Fibroblast of lung (primary cell): ENCODE data around the gene SPINT2. TPM values are rescaled to one million over a fixed set of nuclear protein-coding genes. Genes with fewer than 3 reads are reported as not detected.

Experiments
- DNase-seq, 2 donors: peaks; one replicate each; pipeline versions ENCODE4 v3.0.0 to v3.0.0-alpha.2; 2010; ENCODE audit warnings: low read depth in 2 of 2
- H2AFZ ChIP-seq: 2 replicates; pipeline ENCODE4 v1.5.1; 2012; ENCODE audit warnings: low read length, control low read depth, inconsistent platforms
- H3K27ac ChIP-seq: 2 replicates; pipeline ENCODE4 v1.5.1; 2011; ENCODE audit warnings: low read length, control low read depth; ENCODE audit not compliant: insufficient read depth
- H3K27me3 ChIP-seq: 2 replicates; pipeline ENCODE4 v1.5.1; 2011; ENCODE audit warnings: mild to moderate bottlenecking, low read length; ENCODE audit not compliant: control insufficient read depth, insufficient read depth
- H3K36me3 ChIP-seq: 2 replicates; pipeline ENCODE4 v1.5.1; 2011; ENCODE audit warnings: low read length; ENCODE audit not compliant: control insufficient read depth, insufficient read depth
- H3K4me1 ChIP-seq: 2 replicates; pipeline ENCODE4 v1.5.1; 2011; ENCODE audit warnings: low read length; ENCODE audit not compliant: control insufficient read depth, insufficient read depth; ENCODE audit errors: extremely low read depth
- H3K4me2 ChIP-seq: 2 replicates; pipeline ENCODE4 v1.5.1; 2011; ENCODE audit warnings: low read length, control low read depth; ENCODE audit not compliant: insufficient read depth; ENCODE audit errors: extremely low read depth
- H3K4me3 ChIP-seq, 4 experiments: fragments of 200-600 bp in 1 of 4; sonication (generic) in 1 of 4; replicated peaks in 1 of 4; 2 replicates each; pipeline ENCODE4 v1.5.1; 2011 to 2016; ENCODE audit warnings: low read length in 4 of 4, low read depth in 3 of 4, mild to moderate bottlenecking in 3 of 4, control low read depth in 2 of 4, inconsistent platforms in 1 of 4, mixed read lengths in 1 of 4; ENCODE audit not compliant: insufficient read depth in 1 of 4; ENCODE audit errors: control extremely low read depth in 1 of 4
- H3K79me2 ChIP-seq: 2 replicates; pipeline ENCODE4 v1.5.1; 2012; ENCODE audit warnings: mild to moderate bottlenecking, low read length, inconsistent platforms; ENCODE audit not compliant: control insufficient read depth, insufficient read depth
- H3K9ac ChIP-seq: 2 replicates; pipeline ENCODE4 v1.5.1; 2011; ENCODE audit warnings: mild to moderate bottlenecking, low read length, control low read depth; ENCODE audit not compliant: insufficient read depth
- H3K9me3 ChIP-seq: 2 replicates; pipeline ENCODE4 v1.5.1; 2012; ENCODE audit warnings: low read depth, low read length; ENCODE audit not compliant: control insufficient read depth, insufficient read depth
- H4K20me1 ChIP-seq: 2 replicates; pipeline ENCODE4 v1.5.1; 2011; ENCODE audit warnings: low read length; ENCODE audit not compliant: control insufficient read depth, insufficient read depth; ENCODE audit errors: extremely low read depth
- CTCF ChIP-seq, 2 donors: IDR thresholded peaks in 1 of 2; conservative IDR thresholded peaks in 1 of 2; 1 replicate in 1 of 2; 2 replicates in 1 of 2; pipeline ENCODE4 v1.5.1; 2011 to 2012; ENCODE audit warnings: low read length in 2 of 2, control low read depth in 1 of 2, inconsistent platforms in 1 of 2, low read depth in 1 of 2, mild to moderate bottlenecking in 1 of 2
- EZH2 ChIP-seq: IDR thresholded peaks from 2 replicates; pipeline ENCODE4 v1.5.1; 2012; ENCODE audit warnings: low read length, control low read depth, mild to moderate bottlenecking; ENCODE audit errors: missing control alignments
- polyA plus RNA-seq, 2 donors: library from polyadenylated mRNA; depleted of rRNA in 1 of 2; stranded (reverse) in 1 of 2; unstranded in 1 of 2; fragments of >200 nt; gene quantifications; 2 replicates each; pipeline ENCODE4 v1.2.1, GENCODE V29; 2011 to 2012; ENCODE audit warnings: missing spikeins in 1 of 2
- total RNA-seq: library from RNA; depleted of rRNA; stranded (reverse); fragments of >200 nt; gene quantifications from 2 replicates; pipeline ENCODE4 v1.2.1, GENCODE V29; 2014

SPINT2 gene
- total and polyA plus RNA-seq, 2 donors (not counting 1 experiment from before 2014, with no cell fraction given): 4.5 to 4.6 TPM

GRCh38 chr19:38291855-38292254 lies 27.5 kb downstream of the SPINT2 start:
- Histone ChIP-seq H3K9me3 (no peaks in the 10 kb centered on the region), H2AFZ (no peak overlapping the region), H3K79me2 (no peaks in the 10 kb centered on the region), H3K4me1 (peaks cover 18% of the 10 kb centered on the region), H3K27me3 (no peaks in the 10 kb centered on the region), H3K4me2 (no peak overlapping the region), H3K4me3 (no peak overlapping the region), H4K20me1 (no peaks in the 10 kb centered on the region), H3K9ac (no peak overlapping the region), H3K36me3 (no peaks in the 10 kb centered on the region), H3K27ac (no peak overlapping the region)
- DNase-seq: no peak
- no peak for TF ChIP-seq EZH2
- peak in 1 of 2 donors; percentile 5 for TF ChIP-seq CTCF (conservative IDR thresholded peaks at IDR 0.05 in 1 of 2, IDR thresholded peaks at IDR 0.05 in 1 of 2; ENCODE audit: low read depth in 1 of 2, low read length in 2 of 2)

GRCh38 chr19:38293281-38293680 lies 28.9 kb downstream of the SPINT2 start:
- Histone ChIP-seq H2AFZ (no peak overlapping the region), H3K4me3 (no peak overlapping the region), H3K27ac (no peak overlapping the region), H3K4me2 (no peak overlapping the region), H3K9me3 (no peaks in the 10 kb centered on the region), H3K9ac (no peak overlapping the region), H3K79me2 (no peaks in the 10 kb centered on the region), H4K20me1 (no peaks in the 10 kb centered on the region), H3K36me3 (no peaks in the 10 kb centered on the region), H3K27me3 (no peaks in the 10 kb centered on the region), H3K4me1 (peaks cover 18% of the 10 kb centered on the region)
- DNase-seq: no peak
- TF ChIP-seq EZH2: no peak
- no peak for TF ChIP-seq CTCF (conservative IDR thresholded peaks at IDR 0.05 in 1 of 2, IDR thresholded peaks at IDR 0.05 in 1 of 2; ENCODE audit: low read depth in 1 of 2, low read length in 2 of 2)

- Histone ChIP-seq H3K79me2 (no peaks in the 10 kb centered on the region), H3K27me3 (no peaks in the 10 kb centered on the region), H4K20me1 (no peaks in the 10 kb centered on the region), H3K36me3 (no peaks in the 10 kb centered on the region), H3K27ac (no peak overlapping the region), H3K4me1 (peaks cover 23% of the 10 kb centered on the region), H2AFZ (no peak overlapping the region), H3K4me3 (no peak overlapping the region), H3K4me2 (no peak overlapping the region), H3K9me3 (no peaks in the 10 kb centered on the region), H3K9ac (no peak overlapping the region)
- no peak for DNase-seq
- TF ChIP-seq EZH2 (no peak), CTCF (conservative IDR thresholded peaks at IDR 0.05 in 1 of 2, IDR thresholded peaks at IDR 0.05 in 1 of 2; ENCODE audit: low read depth in 1 of 2, low read length in 2 of 2) (no peak)
Measured at GRCh38 chr19:38294090-38294489, 29.7 kb downstream of the SPINT2 start.
